Stimulated activated CD4-positive, alpha-beta T cell treated with anti-CD3 and anti-CD28 coated beads, TNF-alpha, amount 100 ng/mL, for 4 hours (primary cell): Measurements from ENCODE around the gene MYLK3.

Experiments
- DNase-seq, 3 experiments: peaks; one replicate each; pipeline ENCODE4 v3.0.0-alpha.2; 2020; ENCODE audit warnings: low read depth in 3 of 3

The MYLK3 gene

GRCh38 chr16:46757339-46758050 lies 9.4 kb upstream of the MYLK3 start:
- DNase-seq = no peak

DNA sequence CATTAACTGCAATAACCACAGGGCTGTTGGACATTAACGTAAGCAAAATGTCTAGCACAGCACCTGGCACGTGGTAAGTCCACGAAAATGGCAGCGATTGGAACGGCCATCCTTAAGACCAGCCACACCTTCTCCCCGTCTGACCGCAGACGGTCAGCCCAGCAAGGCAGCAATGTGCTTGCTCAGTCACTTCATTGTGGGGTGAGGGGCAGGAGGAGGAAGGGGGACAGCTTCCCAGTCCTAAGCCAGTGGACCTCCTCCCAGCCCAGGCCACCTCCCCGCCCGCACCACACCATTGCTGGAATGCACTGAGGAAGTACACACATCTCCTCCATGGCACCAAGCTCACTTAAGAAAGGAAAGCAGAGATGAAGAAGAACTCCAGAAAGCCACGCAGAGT lies 8.6 kb upstream of the MYLK3 start:
- DNase-seq = no peak

DNA sequence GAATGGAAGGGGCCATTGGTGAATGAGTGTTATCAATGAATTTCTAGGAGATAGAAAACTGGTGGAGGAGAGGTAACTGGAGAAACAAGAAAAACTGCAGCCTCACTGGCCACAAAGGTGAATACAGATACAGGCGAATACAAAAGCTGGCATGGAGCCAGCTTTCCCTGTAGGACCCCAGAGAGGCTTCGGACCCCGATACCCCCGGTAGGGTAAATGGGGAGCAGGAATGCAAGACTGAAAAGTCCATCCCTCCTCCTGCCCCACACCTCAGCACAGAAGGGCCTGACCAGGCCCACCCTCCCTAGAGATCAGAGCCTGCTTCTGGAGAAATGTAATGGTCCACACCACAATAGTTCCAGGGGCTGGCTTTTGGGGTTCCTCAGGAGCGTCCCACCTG lies 4.9 kb upstream of the MYLK3 start:
- no peak for DNase-seq

DNA sequence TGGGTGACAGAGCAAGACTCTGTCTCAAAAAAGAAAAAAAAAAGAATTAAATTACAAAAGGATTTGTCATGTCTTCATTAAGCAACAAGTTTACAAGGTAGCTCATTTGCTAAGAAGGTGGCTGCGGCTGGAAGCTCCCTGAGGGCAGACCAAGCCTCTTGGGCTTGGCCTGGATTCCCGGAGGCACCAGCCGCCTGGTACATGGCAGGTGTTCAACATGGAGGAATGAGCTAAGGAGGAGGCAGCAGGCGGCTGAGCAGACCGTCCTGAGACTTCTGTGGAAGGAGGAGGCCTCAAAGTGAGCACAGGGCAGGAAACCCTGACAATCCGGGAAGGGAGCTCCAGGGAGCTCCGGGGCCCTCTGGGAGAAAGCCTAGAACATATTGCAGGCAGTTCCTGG lies 3.2 kb upstream of the MYLK3 start:
- no peak for DNase-seq

DNA sequence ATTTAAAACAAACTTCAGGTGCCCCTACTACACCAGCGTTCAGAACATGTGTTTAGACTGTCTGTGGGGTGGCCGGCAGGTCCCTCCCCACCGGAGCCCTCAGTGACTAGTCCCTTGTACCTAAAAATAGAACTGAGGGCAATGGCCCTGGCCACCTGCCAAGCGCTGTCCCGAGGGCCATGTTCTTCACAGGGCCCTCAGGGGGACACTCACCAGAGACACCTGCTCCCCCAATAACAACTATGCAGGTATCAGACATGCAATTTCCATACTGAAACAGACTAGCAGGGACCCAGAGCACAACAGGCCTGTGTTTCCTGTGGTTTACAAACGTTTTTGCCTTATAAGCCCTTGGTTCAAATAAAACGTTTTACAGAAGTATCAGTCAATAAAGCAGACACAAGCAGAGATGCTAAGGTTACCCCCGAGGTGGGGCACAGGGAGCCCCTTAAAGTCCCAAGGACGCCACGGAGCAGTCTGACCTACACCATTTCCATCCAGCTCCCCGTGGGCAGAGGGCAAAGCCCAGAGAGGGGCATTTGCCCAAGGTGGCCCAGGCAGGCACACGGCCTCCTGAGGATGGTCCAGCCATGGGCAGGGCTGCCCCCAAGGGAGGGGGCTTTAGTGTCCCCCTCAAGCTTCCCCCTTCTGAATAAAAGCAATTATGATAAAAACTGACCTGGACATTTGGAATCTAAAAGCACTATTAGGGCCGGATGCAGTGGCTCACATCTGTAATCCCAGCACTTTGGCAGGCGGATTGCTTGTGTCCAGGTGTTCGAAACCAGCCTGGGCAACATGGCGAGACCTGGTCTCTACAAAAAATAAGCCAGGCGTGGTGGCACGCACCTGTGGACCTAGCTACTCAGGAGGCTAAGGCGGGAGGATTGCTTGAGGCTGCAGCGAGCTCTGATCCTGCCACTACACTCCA lies 896 bp upstream of the MYLK3 start:
- no peak for DNase-seq

DNA sequence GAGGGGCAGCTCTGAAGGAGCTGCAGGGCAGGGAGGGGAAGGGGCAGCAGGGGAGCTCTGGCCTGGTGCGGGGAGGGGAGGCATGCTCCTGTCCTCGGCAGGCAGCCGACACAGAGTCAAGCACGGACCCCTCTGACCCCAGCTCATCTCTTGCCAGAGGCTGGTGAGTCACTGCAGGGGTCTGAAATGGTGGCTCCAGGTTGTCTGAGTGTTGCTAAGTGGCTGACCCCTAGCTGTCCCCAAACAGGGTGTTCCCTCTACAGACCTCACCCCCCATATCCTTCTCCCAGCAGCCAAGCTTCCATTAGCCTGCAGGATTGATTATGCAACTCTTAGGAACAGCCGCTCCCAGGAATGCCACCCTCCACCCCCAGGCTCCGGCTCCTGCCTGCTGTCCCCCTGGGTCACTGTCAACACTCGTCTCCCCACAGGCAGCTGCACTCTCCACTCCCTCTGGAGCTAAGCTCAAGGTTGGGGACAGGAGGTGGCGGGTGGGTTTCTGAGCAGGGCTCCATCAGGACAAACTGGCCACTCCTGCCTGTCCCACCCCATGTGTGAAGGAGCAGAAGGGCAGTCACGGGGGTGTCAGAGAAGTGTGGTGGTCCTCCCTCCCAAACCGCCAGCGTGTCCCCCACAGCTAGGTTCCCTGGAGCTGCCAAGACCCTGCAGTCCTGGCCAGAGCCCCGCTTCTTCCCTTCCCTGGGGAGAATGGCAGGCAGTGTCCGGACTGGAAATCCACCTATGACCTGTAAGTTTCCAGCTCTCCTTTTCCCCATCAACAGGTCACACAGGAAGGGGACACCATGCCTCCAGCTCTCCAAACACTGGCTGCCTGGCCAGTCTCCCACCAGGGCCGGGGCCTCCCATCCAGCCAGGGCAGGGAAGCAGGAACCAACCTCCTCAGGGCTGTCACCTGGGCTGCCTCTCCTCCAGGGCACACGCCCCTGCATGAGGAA lies 1.0 kb downstream of the MYLK3 start:
- no peak for DNase-seq

DNA sequence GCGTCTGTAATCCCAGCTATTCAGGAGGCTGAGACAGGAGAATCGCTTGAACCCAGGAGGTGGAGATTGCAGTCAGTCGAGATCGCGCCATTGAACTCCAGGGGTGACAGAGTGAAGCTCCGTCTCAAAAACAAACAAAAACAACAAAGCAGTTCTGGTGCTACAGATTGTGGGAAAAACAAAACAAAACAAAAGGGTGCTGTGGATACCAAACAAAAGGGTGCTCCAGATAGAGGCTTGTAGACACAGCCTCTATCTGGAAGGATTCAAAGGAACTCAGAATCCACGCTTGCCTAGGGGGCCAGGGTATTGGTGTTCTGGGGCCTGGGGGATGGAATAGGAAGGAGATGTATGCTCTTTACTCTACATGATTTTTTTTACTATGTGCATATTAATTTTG lies 2.5 kb downstream of the MYLK3 start:
- no peak for DNase-seq

DNA sequence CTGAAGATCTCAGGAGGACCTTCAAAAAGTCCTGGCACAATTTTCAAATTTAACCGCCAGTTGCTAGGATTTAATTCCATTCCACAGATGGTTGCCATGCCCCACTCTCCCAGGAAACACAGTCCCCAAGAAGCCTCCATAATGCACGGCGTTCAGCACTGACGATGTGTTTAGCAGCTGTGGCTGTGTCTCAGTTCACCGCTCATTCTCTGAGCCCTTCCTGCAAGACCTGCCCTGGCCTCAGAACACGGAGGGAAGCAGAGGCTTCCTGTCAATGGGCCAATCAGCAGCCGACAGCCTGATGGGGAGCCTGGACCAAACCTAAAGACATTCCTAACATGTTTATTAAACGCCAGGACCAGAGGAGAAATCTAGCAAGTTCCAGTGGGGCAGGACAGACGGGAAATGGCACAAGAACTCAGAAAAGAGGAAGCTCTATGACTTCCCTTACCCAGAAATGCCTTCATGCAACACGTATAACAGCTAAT lies 4.9 kb downstream of the MYLK3 start:
- no peak for DNase-seq

DNA sequence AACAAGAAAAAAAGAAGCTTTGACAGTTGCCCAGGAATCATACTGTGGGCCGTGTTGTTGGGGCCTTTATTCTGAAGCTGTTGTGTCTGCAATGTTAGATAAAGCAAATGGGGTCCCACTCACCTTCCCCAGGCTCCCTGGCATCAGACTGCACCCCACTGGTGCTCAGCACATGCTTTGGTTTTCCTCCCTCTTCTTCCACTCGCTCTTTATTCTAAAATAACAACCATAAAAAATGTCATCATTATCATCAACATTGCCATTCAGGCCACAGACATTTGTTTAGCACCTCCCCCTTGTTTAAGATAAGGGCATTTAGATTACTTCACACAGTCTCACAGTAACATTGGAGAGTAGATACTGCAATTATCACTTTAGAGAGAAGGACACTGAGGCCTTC lies 8.2 kb downstream of the MYLK3 start:
- no peak for DNase-seq

- DNase-seq = no peak
These were observed 10.4 kb downstream of the MYLK3 start for GRCh38 chr16:46737621-46738214.

DNA sequence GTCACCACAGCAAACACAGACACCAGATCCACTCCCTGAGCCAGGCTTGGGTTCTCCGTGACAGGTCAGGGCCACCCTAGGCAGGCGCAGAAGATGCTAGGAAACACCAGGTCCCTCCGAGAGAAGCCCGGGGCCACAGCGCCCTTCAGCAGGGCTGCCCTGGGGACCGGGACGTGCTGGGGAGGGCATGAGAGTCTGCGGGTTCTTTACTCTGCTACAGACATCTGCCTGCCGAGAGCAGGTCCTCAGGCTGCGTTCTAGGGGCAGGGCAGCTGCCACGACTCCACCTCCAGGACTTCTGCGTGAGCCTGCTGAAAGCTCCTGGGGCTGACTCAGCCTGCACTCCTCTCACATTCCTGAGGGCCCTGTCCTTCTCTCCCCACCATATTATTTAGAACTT lies 11.4 kb downstream of the MYLK3 start:
- DNase-seq = no peak

GRCh38 chr16:46733319-46733830 lies 14.8 kb downstream of the MYLK3 start:
- no peak for DNase-seq

- DNase-seq = no peak
These were observed 15.6 kb downstream of the MYLK3 start for GRCh38 chr16:46732561-46732960.

- DNase-seq = no peak
These were observed 16.2 kb downstream of the MYLK3 start for GRCh38 chr16:46731691-46732555.

- DNase-seq = no peak
These were observed 17.1 kb downstream of the MYLK3 start for GRCh38 chr16:46730801-46731690.

DNA sequence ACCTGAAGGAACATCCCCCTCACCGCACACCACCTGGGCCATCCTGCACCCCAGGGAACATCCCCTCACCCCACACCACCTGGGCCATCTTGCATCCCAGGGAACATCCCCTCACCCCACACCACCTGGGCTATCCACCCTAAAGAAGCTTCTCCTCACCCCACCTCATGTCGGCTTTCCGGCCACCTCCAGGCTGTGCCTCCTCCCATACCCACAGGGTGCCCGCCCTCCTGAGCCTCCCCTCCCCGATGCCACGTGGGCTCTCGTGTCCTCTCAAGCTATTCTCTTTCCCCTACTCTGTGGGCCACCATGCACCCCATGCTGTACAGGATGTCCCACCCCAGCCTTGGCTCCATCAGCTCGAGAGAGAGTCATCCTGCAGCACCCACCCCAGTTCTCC lies 18.0 kb downstream of the MYLK3 start:
- no peak for DNase-seq

- DNase-seq = no peak
These were observed 18.7 kb downstream of the MYLK3 start for GRCh38 chr16:46729326-46729995.

DNA sequence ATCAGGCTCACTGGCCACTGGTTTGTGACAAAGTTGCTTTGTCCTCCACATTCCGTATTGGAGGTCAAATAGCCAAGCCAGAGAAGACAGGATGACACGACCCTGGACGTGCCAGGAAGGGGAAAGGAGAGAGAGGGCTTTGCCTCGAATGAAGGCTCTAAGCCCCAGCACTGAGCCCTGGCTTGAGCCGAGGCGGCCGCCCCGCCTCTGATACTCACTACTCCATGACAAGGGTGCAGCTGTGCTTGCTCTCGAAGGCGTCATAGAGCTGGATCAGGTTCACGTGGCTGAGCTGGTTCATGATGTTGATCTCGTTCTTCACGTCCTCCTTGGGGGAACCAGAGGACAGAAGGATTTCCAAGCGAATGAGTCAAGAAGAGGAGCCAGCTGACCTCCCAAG lies 19.3 kb downstream of the MYLK3 start:
- no peak for DNase-seq

- DNase-seq = no peak
These were observed 20.5 kb downstream of the MYLK3 start for GRCh38 chr16:46727630-46728029.
